HG03175 (cell line): ENCODE measurements around the gene POR.
"Not testable (repeated sequence)": the region's sequence is repeated elsewhere in the genome, so short reads cannot be mapped to it uniquely, and the experiment has no call there.

Source experiments
- ATAC-seq: cut with Tn5 transposase; IDR thresholded peaks from one replicate; pipeline ENCODE4 v1.9.1; 2021; ENCODE audit warnings: mild to moderate bottlenecking, moderate library complexity; ENCODE audit not compliant: unreplicated experiment

The POR gene

GRCh38 chr7:76016191-76016947, 101.4 kb downstream of the POR start:
- no peak for ATAC-seq

- not testable (repeated sequence) for ATAC-seq
Observed at GRCh38 chr7:76018520-76018919, 103.6 kb downstream of the POR start.

GRCh38 chr7:76020031-76020714, 105.2 kb downstream of the POR start:
- ATAC-seq = no peak

DNA sequence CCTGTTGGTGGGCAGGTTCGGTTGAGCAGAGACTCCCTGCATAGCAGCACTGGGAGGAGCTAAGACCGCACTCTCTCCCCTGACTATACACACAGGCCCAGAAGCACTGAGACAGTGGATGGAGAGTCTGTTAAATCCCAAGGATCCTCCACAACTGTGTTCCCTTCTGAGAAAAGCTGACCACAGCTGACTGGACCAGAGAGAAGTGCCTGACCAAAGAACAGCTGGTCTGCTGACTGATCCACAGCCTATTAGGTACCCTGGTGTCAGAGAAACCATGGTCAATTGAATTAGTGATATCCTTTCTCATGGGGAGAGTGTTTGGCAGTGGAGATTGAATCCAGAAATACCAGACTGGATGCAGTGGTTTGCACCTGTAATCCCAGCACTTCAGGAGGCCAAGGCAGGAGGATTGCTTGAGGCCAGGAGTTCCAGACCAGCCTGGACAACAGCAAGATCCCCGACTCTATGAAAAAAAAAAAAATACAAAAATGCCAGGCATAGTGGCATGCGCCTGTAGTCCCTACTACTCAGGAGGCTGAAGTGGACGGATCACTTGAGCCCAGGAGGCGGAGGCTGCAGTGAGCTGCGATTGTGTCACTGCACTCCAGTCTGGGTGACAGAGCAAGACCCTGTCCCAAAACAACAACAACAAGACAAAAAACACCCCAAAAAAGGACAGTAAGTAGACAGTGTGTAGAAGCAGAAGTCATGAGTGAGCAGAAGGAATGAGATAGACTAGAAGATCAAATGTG, 107.2 kb downstream of the POR start:
- no peak for ATAC-seq

GRCh38 chr7:76023002-76023401, 108.0 kb downstream of the POR start:
- ATAC-seq = no peak

DNA sequence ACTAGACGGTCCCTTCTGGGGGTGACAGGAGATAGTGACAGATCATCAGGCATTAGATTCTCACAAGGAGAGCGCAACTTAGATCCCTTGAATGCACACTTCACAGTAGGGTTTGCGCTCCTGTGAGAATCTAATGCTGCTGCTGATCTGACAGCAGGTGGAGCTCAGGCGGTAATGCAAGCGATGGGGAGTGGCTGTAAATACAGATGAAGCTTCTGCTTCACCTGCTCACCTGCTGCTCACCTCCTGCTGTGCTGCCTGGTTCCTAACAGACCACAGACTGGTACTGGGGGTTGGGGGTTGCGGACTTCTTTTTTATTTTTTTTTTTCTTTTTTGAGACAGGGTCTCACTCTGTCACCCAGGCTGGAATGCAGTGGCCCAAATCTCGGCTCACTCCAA, 114.7 kb downstream of the POR start:
- not testable (repeated sequence) for ATAC-seq

DNA sequence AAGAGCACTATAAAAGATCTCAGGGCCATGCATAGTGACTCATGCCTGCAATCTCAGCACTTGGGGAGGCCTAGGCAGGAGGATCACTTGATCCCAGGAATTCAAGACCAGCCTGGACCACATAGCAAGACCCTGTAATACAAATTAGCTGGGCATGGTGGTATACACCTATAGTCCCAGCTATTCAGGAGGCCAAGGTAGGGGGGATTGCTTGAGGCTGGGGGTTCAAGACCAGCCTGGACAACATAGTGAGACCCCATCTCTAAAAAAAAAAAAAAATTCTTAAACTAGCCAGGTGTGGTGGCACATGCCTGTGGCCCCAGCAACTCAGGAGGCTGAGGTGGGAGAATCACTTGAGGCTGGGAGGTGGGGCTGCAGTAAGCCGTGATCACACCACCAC, 117.0 kb downstream of the POR start:
- ATAC-seq = no peak
